Measurements from ENCODE around the gene ZNF557. TPM values are rescaled to one million over a fixed set of nuclear protein-coding genes. Genes with fewer than 3 reads are reported as not detected.
A peak's percentile ranks its signal among the peaks of the same experiment; 100 is the strongest.

Gene ZNF557
- total RNA-seq, 2 donors from 2014 or later: 9.4 to 11.2 TPM

DNA sequence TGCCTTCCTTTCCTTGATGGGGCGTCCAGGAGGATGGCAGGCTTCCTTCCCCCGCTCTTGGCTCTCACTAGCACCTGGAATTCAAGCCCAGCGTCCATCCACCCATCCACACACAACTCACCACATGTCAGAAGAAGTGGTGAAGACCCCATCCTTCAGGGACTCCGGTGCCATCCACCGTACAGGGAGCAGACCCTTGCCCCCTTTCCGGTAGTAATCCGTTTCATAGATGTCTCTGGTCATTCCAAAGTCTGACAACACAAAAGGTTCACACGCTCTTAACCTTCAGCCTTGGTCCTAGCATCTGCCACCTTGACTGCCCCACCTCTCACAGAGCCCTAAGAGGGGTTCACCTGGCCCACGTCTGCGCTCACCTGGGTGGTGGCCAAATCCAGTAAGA lies 51.0 kb downstream of the ZNF557 start:
- H3K27me3 Mint-ChIP-seq: no peaks in the 10 kb centered on the region
- peaks cover 4% of the 10 kb centered on the region for H3K36me3 Mint-ChIP-seq (ENCODE audit: low read depth)
- ATAC-seq (no peak), DNase-seq (no peak)
- no peak overlapping the region for H3K4me3 Mint-ChIP-seq
- no peaks in the 10 kb centered on the region for H3K9me3 ChIP-seq (ENCODE audit: control insufficient read depth, low read length, poor library complexity, severe bottlenecking)
- peaks cover 3% of the 10 kb centered on the region for H3K4me1 Mint-ChIP-seq
- peak overlapping the region; percentile 19 for H3K27ac Mint-ChIP-seq

DNA sequence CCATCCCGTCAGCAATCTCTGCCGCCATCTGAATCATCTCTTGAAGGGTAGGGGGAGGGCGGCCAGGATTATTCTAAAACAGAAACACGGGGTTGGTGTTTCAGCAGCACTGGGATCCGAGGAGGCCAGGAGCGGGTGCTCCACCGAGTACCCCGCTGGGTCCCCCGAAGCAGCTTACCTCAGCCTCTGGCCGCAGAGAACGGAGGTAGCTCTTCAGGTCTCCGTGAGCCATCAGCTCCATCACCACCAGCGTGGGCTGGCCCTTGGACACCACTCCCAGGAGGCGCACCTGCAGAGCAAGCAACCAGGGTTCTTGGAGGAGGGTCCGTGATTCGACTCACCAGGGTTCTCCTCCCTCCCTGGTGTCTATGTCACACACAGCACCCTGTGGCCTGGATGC lies 53.2 kb downstream of the ZNF557 start:
- H3K9me3 ChIP-seq (ENCODE audit: control insufficient read depth, low read length, poor library complexity, severe bottlenecking): no peaks in the 10 kb centered on the region
- Mint-ChIP-seq H3K4me3 (no peak overlapping the region), H3K36me3 (ENCODE audit: low read depth) (peaks cover 4% of the 10 kb centered on the region), H3K27ac (no peak overlapping the region), H3K4me1 (no peaks in the 10 kb centered on the region), H3K27me3 (no peaks in the 10 kb centered on the region)
- DNase-seq: no peak
- ATAC-seq: no peak

DNA sequence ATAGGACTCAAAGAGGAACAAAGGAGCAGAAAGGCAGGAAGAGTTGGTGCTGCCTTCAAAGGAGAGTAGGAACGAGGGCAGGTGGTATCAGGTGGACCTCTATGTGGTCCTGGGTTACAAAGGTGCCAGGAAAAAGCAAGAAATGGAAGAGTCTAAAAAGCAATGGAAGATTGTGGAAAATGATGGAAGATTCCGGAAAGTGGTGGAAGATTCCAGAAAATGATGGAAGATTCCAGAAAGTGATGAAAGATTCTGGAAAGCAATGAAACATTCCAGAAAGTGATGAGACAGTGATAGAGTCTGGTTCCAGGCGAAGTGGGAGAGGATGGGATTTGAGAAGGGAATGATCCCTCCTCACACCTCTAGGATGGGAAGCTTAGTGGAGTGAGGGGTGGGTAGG lies 55.3 kb downstream of the ZNF557 start:
- Mint-ChIP-seq H3K36me3 (ENCODE audit: low read depth) (peaks cover 2% of the 10 kb centered on the region), H3K4me3 (no peak overlapping the region), H3K4me1 (no peaks in the 10 kb centered on the region), H3K27me3 (no peaks in the 10 kb centered on the region), H3K27ac (no peak overlapping the region)
- DNase-seq (no peak), ATAC-seq (no peak)
- H3K9me3 ChIP-seq (ENCODE audit: control insufficient read depth, low read length, poor library complexity, severe bottlenecking): no peaks in the 10 kb centered on the region

GRCh38 chr19:7125221-7125620 lies 55.7 kb downstream of the ZNF557 start:
- Mint-ChIP-seq H3K27me3 (no peaks in the 10 kb centered on the region), H3K27ac (no peak overlapping the region), H3K4me1 (no peaks in the 10 kb centered on the region), H3K4me3 (no peak overlapping the region), H3K36me3 (ENCODE audit: low read depth) (peaks cover 2% of the 10 kb centered on the region)
- no peak for ATAC-seq
- DNase-seq: no peak
- H3K9me3 ChIP-seq (ENCODE audit: control insufficient read depth, low read length, poor library complexity, severe bottlenecking): no peaks in the 10 kb centered on the region

DNA sequence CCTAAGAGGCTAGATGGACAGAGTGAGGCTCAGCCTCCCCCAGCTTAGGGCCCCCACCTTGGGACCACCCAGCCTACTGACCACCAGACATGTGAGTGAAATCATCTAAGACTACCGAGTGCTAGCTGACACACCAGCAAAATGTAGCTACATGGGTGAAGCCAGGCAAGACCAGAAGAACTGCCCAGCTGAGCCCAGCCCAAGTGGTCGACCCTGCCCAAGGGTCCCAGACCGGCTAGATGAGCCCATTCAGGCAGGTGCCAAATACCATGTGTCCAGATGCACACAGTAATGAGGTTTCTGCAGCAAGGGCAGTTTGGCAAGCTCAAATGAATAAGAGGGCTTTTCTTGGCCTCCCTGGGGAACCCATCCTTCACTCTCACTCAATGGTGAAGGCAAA lies 56.6 kb downstream of the ZNF557 start:
- Mint-ChIP-seq H3K27ac (no peak overlapping the region), H3K27me3 (no peaks in the 10 kb centered on the region), H3K4me3 (no peak overlapping the region), H3K4me1 (no peaks in the 10 kb centered on the region), H3K36me3 (ENCODE audit: low read depth) (peaks cover 2% of the 10 kb centered on the region)
- ATAC-seq (no peak), DNase-seq (no peak)
- H3K9me3 ChIP-seq (ENCODE audit: control insufficient read depth, low read length, poor library complexity, severe bottlenecking): no peaks in the 10 kb centered on the region

DNA sequence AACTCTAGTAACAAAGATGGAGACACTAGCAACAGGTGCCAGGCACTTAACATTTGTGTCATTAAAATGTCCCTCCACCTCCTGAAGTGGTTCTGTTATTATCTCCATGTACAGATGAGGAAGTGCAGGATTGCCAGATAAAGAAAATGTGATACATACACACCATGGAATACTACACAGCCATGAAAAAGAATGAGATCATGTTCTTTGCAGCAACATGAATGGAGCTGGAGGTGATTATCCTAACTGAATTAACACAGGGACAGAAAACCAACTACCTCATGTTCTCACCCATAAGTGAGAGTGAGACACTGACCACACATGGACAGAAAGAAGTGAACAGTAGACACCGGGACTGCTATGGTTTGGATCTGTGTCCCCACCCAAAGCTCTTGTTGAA lies 60.5 kb downstream of the ZNF557 start:
- Mint-ChIP-seq H3K27ac (no peak overlapping the region), H3K4me3 (no peak overlapping the region), H3K27me3 (no peaks in the 10 kb centered on the region), H3K36me3 (ENCODE audit: low read depth) (no peaks in the 10 kb centered on the region), H3K4me1 (no peaks in the 10 kb centered on the region)
- no peaks in the 10 kb centered on the region for H3K9me3 ChIP-seq (ENCODE audit: control insufficient read depth, low read length, poor library complexity, severe bottlenecking)
- ATAC-seq: no peak
- DNase-seq: no peak

GRCh38 chr19:7132054-7132453 lies 62.6 kb downstream of the ZNF557 start:
- Mint-ChIP-seq H3K27me3 (no peaks in the 10 kb centered on the region), H3K4me1 (no peaks in the 10 kb centered on the region), H3K27ac (no peak overlapping the region), H3K36me3 (ENCODE audit: low read depth) (no peaks in the 10 kb centered on the region), H3K4me3 (no peak overlapping the region)
- DNase-seq (no peak), ATAC-seq (no peak)
- H3K9me3 ChIP-seq (ENCODE audit: control insufficient read depth, low read length, poor library complexity, severe bottlenecking): no peaks in the 10 kb centered on the region

- Mint-ChIP-seq H3K4me1 (no peaks in the 10 kb centered on the region), H3K36me3 (ENCODE audit: low read depth) (no peaks in the 10 kb centered on the region), H3K27me3 (no peaks in the 10 kb centered on the region), H3K27ac (no peak overlapping the region), H3K4me3 (no peak overlapping the region)
- no peak for DNase-seq
- ATAC-seq: no peak
- H3K9me3 ChIP-seq (ENCODE audit: control insufficient read depth, low read length, poor library complexity, severe bottlenecking): no peaks in the 10 kb centered on the region
Observed at GRCh38 chr19:7137120-7137519, 67.6 kb downstream of the ZNF557 start.

Other genes with a start within 250 kb of the ZNF557 start
- gene ADGRE1, start 182.1 kb upstream of the ZNF557 start, total RNA-seq: 1 to 10 TPM; 3.6 to 6.6 TPM
- gene MBD3L2B, start 48.3 kb upstream of the ZNF557 start, total RNA-seq: not detected
- not detected for gene MBD3L5, start 39.1 kb upstream of the ZNF557 start, total RNA-seq
- gene MBD3L4, start 29.5 kb upstream of the ZNF557 start, total RNA-seq: not detected
- gene MBD3L2, start 20.4 kb upstream of the ZNF557 start, total RNA-seq: not detected
- not detected for gene MBD3L3, start 11.0 kb upstream of the ZNF557 start, total RNA-seq
- 1 to 10 TPM in 1 of 2 donors, under 1 TPM in 1; 0.76 to 3.5 TPM for gene INSR, start 224.7 kb downstream of the ZNF557 start, total RNA-seq